Uterus (tissue), 2 donors: ENCODE measurements around the gene YOD1.

Source experiments
- POLR2A ChIP-seq, 2 donors: fragments of 450-650 bp; IDR thresholded peaks; one replicate each; pipeline ENCODE4 v1.6.1; 2016; ENCODE audit warnings: antibody characterized with exemption in 2 of 2, mild to moderate bottlenecking in 1 of 2, moderate library complexity in 1 of 2
- TF ChIP-seq, protein P1 (sequence below), 4 experiments: fragments of 200-600 bp in 2 of 4; fragments of 450-650 bp in 2 of 4; sonication (generic) in 2 of 4; IDR thresholded peaks; one replicate each; pipeline ENCODE4 v1.5.1; 2016 to 2019; ENCODE audit warnings: antibody characterized with exemption in 4 of 4, mild to moderate bottlenecking in 2 of 4, moderate library complexity in 1 of 4

DNA sequence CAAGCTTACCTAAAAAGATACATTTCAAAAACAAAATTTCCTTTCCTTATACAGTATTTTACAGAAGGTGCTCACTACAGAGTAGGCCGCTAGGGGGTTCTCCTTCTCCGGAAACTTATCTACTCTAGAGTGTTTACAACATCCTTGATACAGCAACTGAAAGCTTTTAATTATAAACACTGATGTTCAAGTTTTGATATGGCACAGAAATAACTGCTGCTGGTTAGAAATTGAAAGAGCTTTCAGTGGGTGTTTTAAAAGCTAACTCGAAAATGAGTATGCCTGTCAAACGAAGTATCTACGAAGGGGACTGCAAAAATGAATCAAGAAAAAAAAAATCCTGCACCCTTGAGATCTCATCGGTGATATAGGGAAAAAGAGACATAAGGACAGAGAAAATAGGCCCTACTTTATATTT is 1.0 kb downstream of the YOD1 start:
- TF ChIP-seq, protein P1, sequence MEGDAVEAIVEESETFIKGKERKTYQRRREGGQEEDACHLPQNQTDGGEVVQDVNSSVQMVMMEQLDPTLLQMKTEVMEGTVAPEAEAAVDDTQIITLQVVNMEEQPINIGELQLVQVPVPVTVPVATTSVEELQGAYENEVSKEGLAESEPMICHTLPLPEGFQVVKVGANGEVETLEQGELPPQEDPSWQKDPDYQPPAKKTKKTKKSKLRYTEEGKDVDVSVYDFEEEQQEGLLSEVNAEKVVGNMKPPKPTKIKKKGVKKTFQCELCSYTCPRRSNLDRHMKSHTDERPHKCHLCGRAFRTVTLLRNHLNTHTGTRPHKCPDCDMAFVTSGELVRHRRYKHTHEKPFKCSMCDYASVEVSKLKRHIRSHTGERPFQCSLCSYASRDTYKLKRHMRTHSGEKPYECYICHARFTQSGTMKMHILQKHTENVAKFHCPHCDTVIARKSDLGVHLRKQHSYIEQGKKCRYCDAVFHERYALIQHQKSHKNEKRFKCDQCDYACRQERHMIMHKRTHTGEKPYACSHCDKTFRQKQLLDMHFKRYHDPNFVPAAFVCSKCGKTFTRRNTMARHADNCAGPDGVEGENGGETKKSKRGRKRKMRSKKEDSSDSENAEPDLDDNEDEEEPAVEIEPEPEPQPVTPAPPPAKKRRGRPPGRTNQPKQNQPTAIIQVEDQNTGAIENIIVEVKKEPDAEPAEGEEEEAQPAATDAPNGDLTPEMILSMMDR (IDR thresholded peaks at IDR 0.05), result peak; percentile 66 to 75 (median 69)
- TF ChIP-seq POLR2A (IDR thresholded peaks at IDR 0.05), result no peak
